ENCODE data around the gene ASAP3.

Gene ASAP3

DNA sequence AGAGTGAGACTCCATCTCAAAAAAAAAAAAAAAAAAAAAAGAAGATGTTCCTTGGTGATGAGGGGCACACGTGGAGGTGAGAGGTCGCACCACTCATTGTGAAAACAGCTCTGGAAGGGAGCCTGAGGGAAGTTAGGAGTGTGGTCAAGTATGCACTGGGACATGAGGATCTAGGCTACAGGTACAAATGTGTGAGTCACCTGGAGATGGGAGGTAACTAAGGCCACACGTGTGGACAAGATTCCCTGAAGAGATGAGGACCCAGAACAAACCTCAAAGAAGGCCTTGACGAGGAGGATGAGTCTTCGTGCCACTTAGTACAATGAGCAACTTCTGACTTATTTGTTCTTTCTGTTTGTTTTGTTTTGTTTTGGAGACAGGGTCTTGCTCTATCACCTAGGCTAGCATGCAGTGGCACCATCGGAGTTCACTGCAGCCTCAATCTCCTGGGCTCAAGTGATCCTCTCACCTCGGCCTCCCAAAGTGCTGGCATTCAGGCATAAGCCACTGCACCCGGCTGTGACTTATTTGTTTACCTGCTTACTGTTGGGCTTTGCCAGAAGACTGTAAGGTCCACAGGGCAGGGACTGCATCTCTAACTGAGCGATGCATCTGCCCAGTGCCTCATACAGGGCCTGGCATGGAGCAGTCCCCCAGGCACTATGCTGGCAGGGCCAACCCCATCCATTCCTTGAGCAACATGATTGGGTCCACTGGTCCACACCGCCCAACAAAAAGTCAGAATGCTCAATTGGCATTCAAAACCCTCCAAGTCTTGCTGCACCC is 6.4 kb downstream of the ASAP3 start:
- no peak for DNase-seq

DNA sequence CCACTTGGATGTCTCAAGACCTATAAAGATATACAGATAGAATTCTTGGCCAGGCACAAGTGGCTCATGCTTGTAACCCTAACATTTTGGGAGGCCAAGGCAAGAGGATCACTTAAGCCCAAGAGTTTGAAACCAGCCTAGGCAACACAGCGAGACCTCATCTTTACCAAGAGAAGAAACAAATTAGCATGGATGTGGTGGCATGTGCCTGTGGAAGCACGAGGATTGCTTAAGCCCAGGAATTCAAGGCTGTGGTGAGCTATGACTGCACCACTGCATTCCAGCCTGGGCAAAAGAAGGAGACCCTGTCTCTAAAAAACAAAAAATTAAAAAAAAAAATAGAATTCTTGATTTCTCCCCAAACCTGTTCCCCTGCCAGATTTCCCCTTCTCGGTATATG is 8.3 kb downstream of the ASAP3 start:
- no peak for DNase-seq

GRCh38 chr1:23475134-23475628 is 8.8 kb downstream of the ASAP3 start:
- no peak for DNase-seq

- DNase-seq = no peak
Measured at GRCh38 chr1:23473037-23473800, 10.8 kb downstream of the ASAP3 start.

GRCh38 chr1:23472351-23473036 is 11.5 kb downstream of the ASAP3 start:
- DNase-seq = no peak

DNA sequence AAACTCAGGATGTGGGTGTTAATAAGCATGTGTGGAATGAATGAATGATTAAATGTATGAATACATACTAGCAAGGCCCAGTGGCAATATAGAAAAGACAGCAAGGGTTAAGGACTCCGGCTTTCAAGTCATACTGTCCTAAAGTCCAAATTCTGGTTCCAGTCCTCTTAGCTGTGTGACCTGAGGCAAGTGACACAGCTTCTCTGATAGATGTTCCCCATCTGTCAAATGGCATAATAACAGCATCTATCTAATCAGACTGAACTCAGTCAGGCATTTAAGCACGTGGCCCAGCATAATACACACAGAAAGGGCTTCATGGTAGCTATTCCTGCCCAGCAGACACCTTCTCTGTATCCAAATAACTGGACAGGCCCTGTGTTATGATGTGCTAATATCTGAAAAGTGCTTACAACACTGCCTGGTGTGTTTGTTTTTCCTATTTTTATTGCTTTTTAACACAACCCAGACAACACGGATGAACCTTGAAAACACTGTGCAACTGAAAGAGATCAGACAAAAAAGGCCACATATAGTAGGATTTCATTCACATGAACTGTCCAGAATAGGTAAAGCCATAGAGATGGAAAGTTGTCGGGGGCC is 12.4 kb downstream of the ASAP3 start:
- no peak for DNase-seq

- no peak for DNase-seq
Measured at GRCh38 chr1:23470282-23471070, 13.5 kb downstream of the ASAP3 start.

- DNase-seq = no peak
Measured at GRCh38 chr1:23469372-23469982, 14.5 kb downstream of the ASAP3 start.

DNA sequence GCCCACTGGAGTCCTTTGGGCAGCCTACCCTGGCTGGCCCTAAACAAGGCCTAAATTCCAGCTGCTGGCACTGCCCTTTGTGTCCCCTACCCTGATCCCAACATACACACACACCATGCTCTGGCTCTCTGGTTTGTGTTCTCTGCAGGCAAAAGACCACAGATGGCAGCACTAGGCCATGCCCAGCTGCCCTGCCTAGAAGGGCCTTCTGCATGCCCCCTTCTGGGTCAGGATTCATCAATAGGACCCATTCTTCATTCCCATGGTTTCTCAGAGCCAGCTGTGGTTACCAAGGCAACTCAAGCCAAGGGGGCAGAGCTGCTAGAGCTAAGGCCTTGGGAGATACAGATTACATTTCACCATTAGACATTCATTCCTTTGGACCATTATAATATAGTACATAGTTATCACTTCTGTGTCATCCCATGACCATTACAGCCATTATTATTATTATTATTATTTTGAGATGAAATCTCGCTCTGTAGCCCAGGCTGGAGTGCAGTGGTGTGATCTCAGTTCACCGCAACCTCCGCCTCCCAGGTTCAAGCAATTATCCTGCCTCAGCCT is 17.5 kb downstream of the ASAP3 start:
- DNase-seq = no peak

DNA sequence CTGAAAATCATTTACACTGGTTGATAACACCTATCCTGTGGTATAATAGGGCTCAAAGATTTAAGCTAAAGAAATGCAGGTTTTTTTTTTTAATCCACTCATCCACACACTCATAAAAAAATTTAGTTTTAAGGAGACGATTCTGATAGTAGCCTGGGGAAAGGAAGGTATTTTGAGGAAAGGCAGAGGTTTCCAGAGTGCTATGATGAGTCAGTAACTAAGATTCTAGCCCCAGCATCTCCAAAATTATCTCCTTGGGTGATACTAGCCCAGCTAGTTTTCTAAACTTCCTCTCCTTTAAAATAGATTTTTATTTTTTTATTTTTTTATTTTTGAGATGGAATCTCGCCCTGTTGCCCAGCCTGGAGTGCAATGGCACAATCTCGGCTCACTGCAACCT is 20.7 kb downstream of the ASAP3 start:
- no peak for DNase-seq

GRCh38 chr1:23462766-23463165 is 21.2 kb downstream of the ASAP3 start:
- no peak for DNase-seq

DNA sequence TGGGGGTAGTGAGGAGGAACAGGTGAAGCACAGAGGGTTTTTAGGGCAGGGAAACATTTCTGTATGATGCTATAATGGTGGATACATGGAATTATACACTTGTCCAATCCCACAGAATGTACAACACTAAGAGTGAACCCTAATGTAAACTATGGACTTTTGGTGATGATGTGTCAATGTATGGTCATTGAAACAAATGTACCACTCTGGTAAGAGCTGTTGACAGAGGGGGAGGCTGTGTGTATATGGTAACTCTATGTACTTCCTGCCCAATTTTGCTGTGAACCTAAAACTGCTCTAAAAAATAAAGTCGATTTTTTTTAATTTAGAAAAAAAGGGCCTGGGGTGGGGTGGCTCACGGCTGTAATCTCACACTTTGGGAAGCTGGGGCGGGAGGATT is 22.9 kb downstream of the ASAP3 start:
- no peak for DNase-seq

- no peak for DNase-seq
Measured at GRCh38 chr1:23460519-23460918, 23.5 kb downstream of the ASAP3 start.

DNA sequence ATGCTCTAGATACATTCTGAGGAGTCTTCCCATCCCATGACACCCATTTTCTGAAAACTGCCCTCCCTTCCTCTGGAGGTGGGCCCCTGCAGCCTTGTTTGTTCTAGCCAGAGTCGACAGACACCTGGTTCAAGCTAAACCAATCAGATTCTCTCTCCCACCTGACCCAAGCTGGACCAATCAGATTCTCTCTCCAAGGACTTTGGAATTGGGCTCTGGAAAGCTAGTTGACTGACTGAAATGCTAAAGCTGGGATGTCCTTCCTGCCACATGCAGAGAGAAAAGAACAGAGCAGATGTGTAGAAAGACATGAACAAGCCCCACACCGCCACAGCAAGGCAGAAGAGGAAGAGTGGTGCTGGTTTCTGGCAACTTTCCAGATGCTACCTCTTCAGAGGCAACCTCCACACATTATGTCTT is 24.6 kb downstream of the ASAP3 start:
- no peak for DNase-seq

DNA sequence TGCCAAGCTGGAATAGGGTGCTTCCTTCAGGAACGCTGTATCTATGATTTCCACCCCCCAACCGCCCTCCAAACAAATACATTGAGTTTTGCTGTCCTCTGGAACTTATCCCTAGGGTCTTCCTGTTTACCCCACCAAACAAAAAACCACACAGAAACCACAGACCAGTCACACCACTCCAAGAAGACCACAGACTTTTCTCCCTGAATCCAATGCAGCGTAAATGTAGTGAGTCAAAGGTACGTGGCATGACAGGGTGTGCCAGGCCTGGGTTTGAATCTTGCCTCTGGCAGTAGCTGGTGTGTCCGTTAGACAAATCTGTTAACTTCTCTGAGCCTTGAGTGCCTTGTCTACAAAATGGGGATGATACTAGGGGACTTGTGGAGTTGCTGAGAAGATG is 27.8 kb downstream of the ASAP3 start:
- no peak for DNase-seq

DNA sequence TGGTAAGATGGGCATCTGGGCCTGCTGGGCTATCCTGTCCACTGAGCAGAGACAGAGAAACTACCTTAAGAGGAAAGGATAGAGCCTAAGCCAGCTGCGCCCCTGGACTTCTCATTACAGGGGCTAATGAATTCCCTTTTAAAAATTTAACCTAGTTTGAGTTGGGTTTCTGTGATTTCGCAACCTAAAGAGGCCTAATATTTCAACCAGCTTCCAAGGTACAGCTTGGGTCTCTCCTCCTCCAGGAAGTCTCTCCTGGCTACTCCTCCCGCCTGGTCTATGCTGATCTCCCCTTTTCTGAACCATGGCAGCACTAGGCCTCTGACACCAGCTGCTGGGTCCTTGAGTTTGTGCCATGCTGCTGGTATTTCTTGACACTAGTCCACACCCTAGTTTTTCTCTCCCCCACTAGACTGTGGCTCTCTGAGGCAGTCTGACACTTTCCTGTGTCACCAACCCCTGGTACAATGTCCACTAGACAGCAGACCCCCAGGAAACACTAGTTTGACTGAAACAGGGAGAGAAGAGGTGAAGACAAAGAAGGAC is 30.5 kb downstream of the ASAP3 start:
- DNase-seq = no peak

GRCh38 chr1:23452011-23452411 is 32.0 kb downstream of the ASAP3 start:
- no peak for DNase-seq

DNA sequence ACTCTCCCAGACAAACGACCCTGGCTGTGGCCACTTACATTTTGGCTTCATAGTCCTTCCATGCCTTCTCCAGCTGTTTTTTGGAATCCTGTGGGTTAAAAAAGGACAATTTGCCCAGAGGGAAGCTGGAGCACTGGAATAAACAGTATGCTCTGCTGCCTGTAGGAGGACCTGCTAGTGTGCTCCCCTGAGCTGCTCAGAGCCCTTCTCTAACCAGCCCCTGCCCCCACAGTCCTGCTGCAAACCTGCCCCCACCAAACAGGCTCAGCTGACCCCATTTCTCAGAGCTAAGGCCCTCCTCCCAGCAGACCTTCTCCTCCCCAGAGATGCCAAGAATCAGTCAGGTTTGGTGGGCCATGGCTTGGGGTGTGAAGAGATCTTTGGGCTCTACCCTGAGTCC is 32.5 kb downstream of the ASAP3 start:
- DNase-seq = no peak

DNA sequence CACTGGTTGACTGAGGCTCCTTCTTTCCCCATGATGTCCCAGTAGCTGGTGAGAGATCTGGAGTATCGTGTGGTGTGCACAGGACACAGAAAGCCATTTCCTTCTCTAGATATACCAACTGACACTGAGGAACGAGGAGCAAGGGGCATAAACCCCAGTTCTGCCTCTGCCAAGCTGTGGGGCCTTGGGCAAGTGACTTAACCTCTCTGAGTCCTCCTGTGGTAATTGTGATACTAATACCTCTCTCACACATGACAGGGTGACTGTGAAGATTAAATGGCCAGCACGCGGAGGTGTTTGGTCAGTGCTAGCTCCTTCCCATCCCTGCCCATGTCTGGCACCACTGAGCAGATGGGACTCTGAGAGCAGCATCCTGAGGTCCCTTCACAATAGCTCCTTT is 33.1 kb downstream of the ASAP3 start:
- DNase-seq = no peak

DNA sequence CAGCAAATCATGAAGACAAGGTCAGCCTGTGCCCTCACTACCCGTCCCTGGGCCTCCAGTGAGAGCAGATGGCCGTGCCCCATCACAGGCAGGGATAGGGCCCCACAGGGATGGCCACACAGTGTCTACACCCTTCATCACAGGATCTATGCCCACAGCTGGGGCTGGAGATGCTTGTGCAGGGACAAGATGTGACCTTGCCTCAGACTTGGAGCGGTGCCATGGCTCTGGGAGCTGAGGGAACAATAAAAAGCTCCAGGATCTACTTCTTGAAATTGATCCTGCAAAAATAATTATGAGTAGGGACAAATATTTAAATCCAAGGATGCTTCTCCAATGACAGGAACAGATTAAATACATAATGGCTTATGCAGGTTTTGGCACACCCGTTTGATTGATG is 34.0 kb downstream of the ASAP3 start:
- no peak for DNase-seq

- no peak for DNase-seq
Measured at GRCh38 chr1:23449306-23449705, 34.7 kb downstream of the ASAP3 start.

All from activated CD4-positive, CD25-positive, alpha-beta regulatory T cell (primary cell).